Measurements from ENCODE around the gene EVA1C. TPM values are rescaled to one million over a fixed set of nuclear protein-coding genes. Genes with fewer than 3 reads are reported as not detected.

The EVA1C gene
- total and polyA plus RNA-seq, 2 experiments from 2014 or later, result 4.6 to 6.9 TPM

GRCh38 chr21:32392880-32393676, 19.4 kb upstream of the EVA1C start, which contains the start of gene URB1:
Gene URB1, minus strand, starts transcription at chr21:32393012. Its CDS starts 102 bp downstream, at chr21:32392910.
- H3K4me2 ChIP-seq, result peak within 1 kb of the TSS; percentile 98
- peak within 1 kb of the TSS; percentile 90; the same call in 1 of the 2 replicates for H2AFZ ChIP-seq
- peaks cover 26% of the 10 kb centered on the region for H3K4me1 Mint-ChIP-seq
- peak within 1 kb of the TSS; percentile 98 for H3K4me3 ChIP-seq
- no peaks in the 10 kb centered on the region for H3F3A ChIP-seq (replicated peaks; ENCODE audit: low read depth)
- peaks cover 9% of the 10 kb centered on the region; the same call in 1 of the 2 replicates for H3K9me2 ChIP-seq (ENCODE audit: insufficient read depth)
- TF ChIP-seq ZNF462 (CRISPR knock-in tag; IDR thresholded peaks at IDR 0.05), result no peak
- TF ChIP-seq POLR2AphosphoS5 (IDR thresholded peaks at IDR 0.05; ENCODE audit: low read depth), result peak; percentile 94
- TF ChIP-seq CREB1 (CRISPR knock-in tag; IDR thresholded peaks at IDR 0.05; ENCODE audit: low read depth), result no peak
- no peak for TF ChIP-seq EZH2 (IDR thresholded peaks at IDR 0.05; ENCODE audit: low read depth, unreplicated experiment)
- peak; percentile 82 for TF ChIP-seq ETS1 (IDR thresholded peaks at IDR 0.05)
- no peak for TF ChIP-seq ZNF331 (CRISPR knock-in tag; IDR thresholded peaks at IDR 0.05; ENCODE audit: low read depth)
- no peak for TF ChIP-seq STAT1 (IDR thresholded peaks at IDR 0.05; ENCODE audit: unreplicated experiment)
- TF ChIP-seq REST (IDR thresholded peaks at IDR 0.05; ENCODE audit: unreplicated experiment), result no peak
- DNase-seq (ENCODE audit: low spot score) (peak; percentile 92), ATAC-seq (peak; percentile 94)
- peaks cover 24% of the 10 kb centered on the region for H3K4me1 ChIP-seq (ENCODE audit: insufficient read depth)
- H4K20me1 ChIP-seq (replicated peaks; ENCODE audit: insufficient read depth), result peaks cover 40% of the 10 kb centered on the region
- H3K36me3 ChIP-seq (ENCODE audit: insufficient read depth), result 0 out of 2 replicates have a peak, but pooled peaks cover 10% of the 10 kb centered on the region
- H3K27ac ChIP-seq (ENCODE audit: low read depth), result peak within 1 kb of the TSS; percentile 59; the same call in 1 of the 2 replicates
- H3K27me3 Mint-ChIP-seq (ENCODE audit: insufficient read depth, low read depth, poor library complexity), result peaks cover 3% of the 10 kb centered on the region
- no peaks in the 10 kb centered on the region for H3K27me3 ChIP-seq (ENCODE audit: insufficient read depth)
- H3K9me3 Mint-ChIP-seq, result peaks cover 20% of the 10 kb centered on the region
- H3K79me2 ChIP-seq (replicated peaks; ENCODE audit: insufficient read depth), result peaks cover 44% of the 10 kb centered on the region
- peak within 1 kb of the TSS; percentile 85 for H3K27ac Mint-ChIP-seq
- H3K4me3 Mint-ChIP-seq, result peak within 1 kb of the TSS; percentile 94
- H3K36me3 Mint-ChIP-seq (ENCODE audit: low read depth), result peaks cover 13% of the 10 kb centered on the region; the same call in 2 of the 3 replicates
